Esophagus squamous epithelium (tissue), 5 donors: Measurements from ENCODE around the gene TSPAN33. TPM values are rescaled to one million over a fixed set of nuclear protein-coding genes. Genes with fewer than 3 reads are reported as not detected.

ENCODE experiments used
- DNase-seq: peaks from one replicate; lab custom pipeline; 2025; lab: John Stamatoyannopoulos, UW
- H3K27ac ChIP-seq, 4 donors: fragments of 200-600 bp; sonication (generic); one replicate each; pipeline ENCODE4 v1.5.1; 2016 to 2019; ENCODE audit warnings: mild to moderate bottlenecking in 1 of 4
- H3K27me3 ChIP-seq, 4 donors: fragments of 200-600 bp; sonication (generic); 1 replicate in 3 of 4; 2 replicates in 1 of 4; pipeline versions ENCODE4 v1.5.1 to v1.6.0; 2017 to 2021; ENCODE audit warnings: antibody characterized with exemption in 1 of 4
- H3K36me3 ChIP-seq, 3 donors: fragments of 200-600 bp; sonication (generic); one replicate each; pipeline ENCODE4 v1.5.1; 2016 to 2019
- H3K4me1 ChIP-seq, 3 donors: fragments of 200-600 bp; sonication (generic); one replicate each; pipeline ENCODE4 v1.5.1; 2017 to 2019
- H3K4me3 ChIP-seq, 4 donors: fragments of 200-600 bp; sonication (generic); 1 replicate in 3 of 4; 2 replicates in 1 of 4; pipeline ENCODE4 v1.5.1; 2016 to 2019; ENCODE audit warnings: mild to moderate bottlenecking in 2 of 4, moderate library complexity in 1 of 4
- H3K9me3 ChIP-seq, 3 donors: fragments of 200-600 bp; sonication (generic); one replicate each; pipeline ENCODE4 v1.5.1; 2016 to 2019
- POLR2A ChIP-seq, 4 donors: fragments of 450-650 bp; IDR thresholded peaks; one replicate each; pipeline ENCODE4 v1.6.1; 2017; ENCODE audit warnings: antibody characterized with exemption in 4 of 4, mild to moderate bottlenecking in 4 of 4, moderate library complexity in 3 of 4
- WGBS, 2 donors: methylation state at CpG; one replicate each; pipeline ENCODE4 v1.1.5; 2018; 5-methylcytosine and 5-hydroxymethylcytosine counted together
- intact Hi-C: fragments of 100-400 bp; cut with DNase I; formaldehyde crosslinking; loops from one replicate; pipeline ENCODE4 v1.15.0; 2022
- total RNA-seq, 4 donors: library from RNA; depleted of rRNA; stranded (reverse); fragments of >200 nt; gene quantifications; one replicate each; pipeline ENCODE4 v1.1.0, GENCODE V29; 2016
- TF ChIP-seq, protein P1 (sequence below), 6 experiments: fragments of 450-650 bp in 4 of 6; fragments of 200-600 bp in 2 of 6; sonication (generic) in 2 of 6; IDR thresholded peaks; one replicate each; pipeline ENCODE4 v1.5.1; 2016 to 2019; ENCODE audit warnings: antibody characterized with exemption in 6 of 6, mild to moderate bottlenecking in 4 of 6, moderate library complexity in 4 of 6
- donor health status: DM: yes; HTN: yes; CAD: no.

TSPAN33 gene
- total RNA-seq, 4 donors from 2014 or later, result 0.44 to 5.9 (median 4.0) TPM

DNA sequence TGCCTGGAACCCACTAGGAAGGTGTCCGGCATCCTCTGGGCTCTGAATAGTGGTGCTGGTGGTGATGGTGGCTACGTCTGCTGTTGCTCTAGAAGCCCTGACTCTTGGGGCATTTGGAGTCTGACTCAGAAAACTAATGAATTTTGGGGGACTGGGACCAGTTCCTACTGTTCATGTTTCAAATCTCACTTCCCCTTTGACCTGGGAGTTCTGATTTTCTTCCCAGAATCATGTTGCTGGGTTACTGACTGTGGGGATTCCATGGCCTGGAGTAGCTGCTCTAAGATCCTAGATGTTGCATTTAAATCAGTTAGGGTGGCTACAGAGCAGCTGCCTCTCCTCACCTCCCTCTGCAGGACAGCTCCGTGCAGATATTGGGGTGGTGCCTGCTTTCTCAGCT is 3.2 kb downstream of the TSPAN33 start:
- Histone ChIP-seq H3K36me3 (no peaks in the 10 kb centered on the region), H3K27ac (no peak overlapping the region), H3K27me3 (peaks cover 0 to 64% (median 2%) of the 10 kb centered on the region in 4 donors), H3K4me3 (no peak overlapping the region), H3K9me3 (no peaks in the 10 kb centered on the region), H3K4me1 (peaks cover 0 to 21% (median 9%) of the 10 kb centered on the region in 3 donors)
- WGBS, 2 donors, result 0 to 35% methylated on average over 1 to 3 of the region's 3 CpGs
- intact Hi-C loops, result no loop called here
- DNase-seq, result no peak
- no peak for TF ChIP-seq POLR2A (IDR thresholded peaks at IDR 0.05)
- TF ChIP-seq, protein P1, sequence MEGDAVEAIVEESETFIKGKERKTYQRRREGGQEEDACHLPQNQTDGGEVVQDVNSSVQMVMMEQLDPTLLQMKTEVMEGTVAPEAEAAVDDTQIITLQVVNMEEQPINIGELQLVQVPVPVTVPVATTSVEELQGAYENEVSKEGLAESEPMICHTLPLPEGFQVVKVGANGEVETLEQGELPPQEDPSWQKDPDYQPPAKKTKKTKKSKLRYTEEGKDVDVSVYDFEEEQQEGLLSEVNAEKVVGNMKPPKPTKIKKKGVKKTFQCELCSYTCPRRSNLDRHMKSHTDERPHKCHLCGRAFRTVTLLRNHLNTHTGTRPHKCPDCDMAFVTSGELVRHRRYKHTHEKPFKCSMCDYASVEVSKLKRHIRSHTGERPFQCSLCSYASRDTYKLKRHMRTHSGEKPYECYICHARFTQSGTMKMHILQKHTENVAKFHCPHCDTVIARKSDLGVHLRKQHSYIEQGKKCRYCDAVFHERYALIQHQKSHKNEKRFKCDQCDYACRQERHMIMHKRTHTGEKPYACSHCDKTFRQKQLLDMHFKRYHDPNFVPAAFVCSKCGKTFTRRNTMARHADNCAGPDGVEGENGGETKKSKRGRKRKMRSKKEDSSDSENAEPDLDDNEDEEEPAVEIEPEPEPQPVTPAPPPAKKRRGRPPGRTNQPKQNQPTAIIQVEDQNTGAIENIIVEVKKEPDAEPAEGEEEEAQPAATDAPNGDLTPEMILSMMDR (IDR thresholded peaks at IDR 0.05), result no peak

DNA sequence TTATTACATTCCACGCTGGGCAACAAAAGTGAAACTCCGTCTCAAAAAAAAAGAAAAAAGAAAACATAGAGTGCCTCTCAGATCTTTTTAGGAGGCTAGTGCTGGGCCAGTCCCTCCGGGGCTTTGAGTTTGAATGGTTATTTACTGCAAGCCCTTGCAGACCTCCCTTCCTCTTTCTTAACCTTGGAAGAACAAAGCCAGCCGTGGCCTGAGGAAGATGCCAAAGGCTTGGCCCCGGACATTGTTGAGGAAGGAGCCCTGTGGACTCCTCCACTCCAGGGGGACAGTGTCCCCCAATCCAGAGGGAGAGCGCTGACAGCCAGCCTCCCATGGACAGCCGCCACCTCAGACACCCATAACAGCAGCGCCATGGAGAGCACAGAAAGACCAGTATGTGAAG is 5.0 kb downstream of the TSPAN33 start:
- Histone ChIP-seq H3K4me1 (peaks cover 0 to 12% (median 3%) of the 10 kb centered on the region in 3 donors), H3K9me3 (no peaks in the 10 kb centered on the region), H3K27ac (no peak overlapping the region), H3K27me3 (peaks cover 0 to 51% (median 0%) of the 10 kb centered on the region in 4 donors), H3K36me3 (no peaks in the 10 kb centered on the region), H3K4me3 (no peak overlapping the region)
- intact Hi-C loops, result no loop called here
- TF ChIP-seq, protein P1 (IDR thresholded peaks at IDR 0.05), result no peak
- no peak for TF ChIP-seq POLR2A (IDR thresholded peaks at IDR 0.05)
- DNase-seq, result no peak
- 84 to 92% methylated on average over 5 to 6 of the region's 8 CpGs for WGBS, 2 donors

DNA sequence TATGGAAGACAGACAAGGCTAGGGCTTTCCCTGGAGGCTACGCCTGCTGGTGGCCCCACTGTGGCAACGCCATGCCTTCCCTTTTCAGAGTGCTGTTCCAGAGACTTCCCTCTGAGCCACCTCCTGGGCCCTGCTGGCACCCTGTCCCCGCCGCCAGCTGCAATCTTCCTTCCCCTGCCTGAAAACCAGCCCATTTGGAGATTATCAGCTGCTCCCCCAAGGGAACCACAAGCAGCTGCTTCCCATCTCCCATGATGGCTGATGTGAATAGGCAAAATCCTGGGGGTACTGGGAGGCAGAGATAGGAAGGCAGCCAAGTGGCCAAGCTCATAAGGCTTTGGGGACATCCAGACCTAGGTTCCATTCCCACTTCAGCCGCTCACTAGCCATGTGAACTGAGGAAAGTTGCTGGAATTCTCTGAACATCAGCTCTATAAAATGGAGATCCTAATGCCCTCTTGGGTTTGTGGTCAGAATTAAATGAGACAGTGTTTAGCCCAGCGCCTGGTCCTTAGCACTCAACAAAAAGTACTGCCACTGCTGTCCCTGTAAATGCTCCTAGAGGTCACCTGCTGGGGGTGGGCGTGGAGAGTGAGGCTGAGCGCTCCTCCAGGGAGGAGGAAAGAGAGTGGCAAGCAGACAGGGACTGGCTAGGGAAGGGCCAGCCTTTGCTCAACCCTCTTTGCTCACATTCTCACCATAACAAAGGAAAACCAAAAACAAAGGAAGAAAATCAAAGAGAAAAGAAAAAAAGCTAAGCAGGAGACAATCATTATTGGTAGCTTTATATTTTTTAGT is 5.9 kb downstream of the TSPAN33 start:
- no peak overlapping the region for H3K27ac ChIP-seq
- intact Hi-C loops, result no loop called here
- no peak overlapping the region for H3K4me3 ChIP-seq
- peaks cover 0 to 44% (median 0%) of the 10 kb centered on the region in 4 donors for H3K27me3 ChIP-seq
- H3K36me3 ChIP-seq, result no peaks in the 10 kb centered on the region
- H3K9me3 ChIP-seq, result no peaks in the 10 kb centered on the region
- 63 to 76% methylated on average over 5 to 6 of the region's 8 CpGs for WGBS, 2 donors
- TF ChIP-seq, protein P1 (IDR thresholded peaks at IDR 0.05), result no peak
- no peak for TF ChIP-seq POLR2A (IDR thresholded peaks at IDR 0.05)
- peaks cover 0 to 6% (median 0%) of the 10 kb centered on the region in 3 donors for H3K4me1 ChIP-seq
- no peak for DNase-seq

DNA sequence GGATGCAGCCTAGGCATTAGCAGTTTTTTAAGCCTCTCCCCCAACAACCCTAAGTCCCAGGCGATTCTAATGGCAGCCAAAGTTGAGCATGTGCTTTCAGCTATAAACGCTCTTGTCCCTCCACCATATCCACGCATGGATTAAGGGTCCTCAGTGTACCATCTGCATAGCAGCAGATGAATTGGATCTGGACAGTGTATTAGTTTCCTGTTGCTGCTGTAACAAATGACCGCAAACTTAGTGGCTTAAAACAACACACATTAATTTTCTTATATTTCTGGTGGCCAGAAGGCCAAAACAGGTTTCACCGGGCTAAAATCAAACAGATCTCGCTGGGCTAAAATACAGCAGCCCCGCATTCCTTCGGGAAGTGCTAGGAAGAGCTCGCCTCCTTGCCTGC is 13.1 kb downstream of the TSPAN33 start:
- 89 to 96% methylated on average over 9 of the region's 9 CpGs for WGBS, 2 donors
- H3K36me3 ChIP-seq, result no peaks in the 10 kb centered on the region
- no peak for DNase-seq
- TF ChIP-seq, protein P1 (IDR thresholded peaks at IDR 0.05), result no peak
- TF ChIP-seq POLR2A (IDR thresholded peaks at IDR 0.05), result no peak
- peaks cover 0 to 16% (median 0%) of the 10 kb centered on the region in 4 donors for H3K27me3 ChIP-seq
- H3K4me1 ChIP-seq, result no peaks in the 10 kb centered on the region
- no peaks in the 10 kb centered on the region for H3K9me3 ChIP-seq
- H3K4me3 ChIP-seq, result no peak overlapping the region
- intact Hi-C loops, result no loop called here
- H3K27ac ChIP-seq, result no peak overlapping the region

DNA sequence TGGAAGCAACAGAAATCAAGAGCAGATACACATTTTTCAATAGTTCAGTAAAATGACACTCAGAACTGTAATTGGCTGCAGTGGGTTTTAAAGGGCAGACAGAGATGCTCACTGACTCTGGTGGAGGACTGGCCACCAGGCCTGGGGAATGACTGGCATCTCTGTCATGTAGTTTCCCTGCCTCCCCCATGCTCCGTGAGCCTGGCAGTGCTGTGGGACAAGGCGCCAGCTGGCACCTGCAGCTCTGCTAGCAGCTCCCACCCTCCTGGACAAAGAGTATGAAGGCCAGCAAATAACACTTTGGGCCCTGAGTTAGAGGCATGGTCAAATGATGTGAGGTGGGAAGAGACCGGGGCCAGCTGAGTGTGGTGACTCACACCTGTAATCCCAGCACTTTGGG is 15.0 kb downstream of the TSPAN33 start:
- intact Hi-C loops, result no loop called here
- Histone ChIP-seq H3K27me3 (peaks cover 0 to 13% (median 0%) of the 10 kb centered on the region in 4 donors), H3K9me3 (no peaks in the 10 kb centered on the region), H3K4me1 (no peaks in the 10 kb centered on the region), H3K27ac (no peak overlapping the region), H3K4me3 (no peak overlapping the region), H3K36me3 (no peaks in the 10 kb centered on the region)
- WGBS, 2 donors, result 88 to 100% methylated on average over 1 to 3 of the region's 3 CpGs
- TF ChIP-seq, protein P1 (IDR thresholded peaks at IDR 0.05), result no peak
- no peak for TF ChIP-seq POLR2A (IDR thresholded peaks at IDR 0.05)
- no peak for DNase-seq
